SK-N-SH (cell line): ENCODE data around the gene MTUS2. TPM values are rescaled to one million over a fixed set of nuclear protein-coding genes. Genes with fewer than 3 reads are reported as not detected.

Source experiments
- CTCF ChIA-PET: fragments of 300-600, 350-600 bp; formaldehyde crosslinking; extraction: SDS; loops from one replicate; lab custom pipeline; 2021; lab: Yijun Ruan, JAX
- POLR2A ChIA-PET: fragments of 350-600 bp; sonication (Branson Sonifier 250); formaldehyde crosslinking; extraction: SDS; loops from one replicate; lab custom pipeline; 2020; ENCODE audit warnings: antibody characterized with exemption, inconsistent platforms; lab: Yijun Ruan, JAX
- DNase-seq: peaks from one replicate; pipeline ENCODE4 v3.0.0; 2012
- H2AFZ ChIP-seq: fragments of 200-600 bp; sonication (generic); 2 replicates; pipeline ENCODE4 v1.8.1; 2016; ENCODE audit warnings: antibody characterized with exemption, mild to moderate bottlenecking, low read depth
- H3F3A ChIP-seq: fragments of 200-600 bp; sonication (generic); replicated peaks from 2 replicates; pipeline ENCODE3; 2016; ENCODE audit warnings: antibody characterized with exemption, mild to moderate bottlenecking; ENCODE audit not compliant: insufficient read depth
- H3K27ac ChIP-seq, 2 experiments: fragments of 200-500 bp in 1 of 2; fragments of 200-600 bp in 1 of 2; sonication (Bioruptor generic) in 1 of 2; sonication (generic), shearing (Covaris generic) in 1 of 2; 2 replicates each; pipeline versions ENCODE4 v1.5.1 to v1.6.1; 2014 to 2016; ENCODE audit warnings: low read depth in 2 of 2, inconsistent platforms in 1 of 2, low read length in 1 of 2, mild to moderate bottlenecking in 1 of 2, mixed read lengths in 1 of 2
- H3K27me3 ChIP-seq: fragments of 200-600 bp; sonication (generic), shearing (Covaris generic); 2 replicates; pipeline ENCODE4 v1.6.1; 2016; ENCODE audit warnings: mixed run types; ENCODE audit not compliant: insufficient read depth
- H3K36me3 ChIP-seq, 2 experiments: fragments of 200-500 bp in 1 of 2; fragments of 200-600 bp in 1 of 2; sonication (Bioruptor generic) in 1 of 2; sonication (generic) in 1 of 2; replicated peaks in 1 of 2; 2 replicates each; pipeline versions ENCODE3 to v1.5.1; 2014 to 2016; ENCODE audit warnings: low read length in 1 of 2, mild to moderate bottlenecking in 1 of 2; ENCODE audit not compliant: insufficient read depth in 2 of 2, control insufficient read depth in 1 of 2
- H3K4me1 ChIP-seq, 2 experiments: fragments of 200-500 bp in 1 of 2; fragments of 200-600 bp in 1 of 2; sonication (Bioruptor generic) in 1 of 2; sonication (generic), shearing (Covaris generic) in 1 of 2; 2 replicates each; pipeline versions ENCODE4 v1.5.1 to v1.6.1; 2014 to 2016; ENCODE audit warnings: low read depth in 1 of 2, low read length in 1 of 2, mixed run types in 1 of 2; ENCODE audit not compliant: insufficient read depth in 2 of 2, control insufficient read depth in 1 of 2
- H3K4me2 ChIP-seq: fragments of 200-600 bp; sonication (generic), shearing (Covaris generic); 2 replicates; pipeline ENCODE4 v1.6.1; 2017; ENCODE audit warnings: mixed run types
- H3K4me3 ChIP-seq, 2 experiments: fragments of 200-500 bp in 1 of 2; fragments of 200-600 bp in 1 of 2; sonication (Bioruptor generic) in 1 of 2; sonication (generic), shearing (Covaris generic) in 1 of 2; 2 replicates each; pipeline versions ENCODE4 v1.5.1 to v1.8.1; 2014 to 2016; ENCODE audit warnings: low read depth in 2 of 2, inconsistent platforms in 1 of 2, low read length in 1 of 2, mild to moderate bottlenecking in 1 of 2, mixed read lengths in 1 of 2, moderate library complexity in 1 of 2
- H3K79me2 ChIP-seq: fragments of 200-600 bp; sonication (generic); 2 replicates; pipeline ENCODE4 v1.8.1; 2017; ENCODE audit warnings: mild to moderate bottlenecking; ENCODE audit not compliant: insufficient read depth
- H3K9ac ChIP-seq: fragments of 200-600 bp; sonication (generic); 2 replicates; pipeline ENCODE4 v1.6.1; 2017; ENCODE audit warnings: mixed run types
- H3K9me2 ChIP-seq: fragments of 200-600 bp; sonication (generic); 2 replicates; pipeline ENCODE4 v1.6.1; 2017; ENCODE audit warnings: mixed run types
- H3K9me3 ChIP-seq: fragments of 200-600 bp; sonication (generic); 2 replicates; pipeline ENCODE4 v1.6.1; 2017; ENCODE audit warnings: mixed run types, mild to moderate bottlenecking, moderate library complexity
- H4K20me1 ChIP-seq: fragments of 200-600 bp; sonication (generic); 2 replicates; pipeline ENCODE4 v1.6.1; 2017; ENCODE audit warnings: mild to moderate bottlenecking, mixed run types; ENCODE audit not compliant: insufficient read depth
- ELF1 ChIP-seq: IDR thresholded peaks from 2 replicates; pipeline ENCODE4 v1.4.0; 2012
- EZH2phosphoT487 ChIP-seq: fragments of 200-600 bp; sonication (generic); IDR thresholded peaks from 2 replicates; pipeline ENCODE4 v1.6.1; 2017; ENCODE audit warnings: low read depth, mixed run types, mild to moderate bottlenecking, antibody characterized with exemption, moderate library complexity, borderline replicate concordance
- FOSL2 ChIP-seq: IDR thresholded peaks from 2 replicates; pipeline ENCODE4 v1.4.0; 2012; ENCODE audit warnings: low read depth, mild to moderate bottlenecking, moderate library complexity, borderline replicate concordance
- FOXJ3 ChIP-seq: sonication (generic); formaldehyde crosslinking; IDR thresholded peaks from 2 replicates; pipeline ENCODE4 v1.5.1; 2020; ENCODE audit warnings: mild to moderate bottlenecking, missing genetic modification reagents
- GABPA ChIP-seq: IDR thresholded peaks from 2 replicates; pipeline ENCODE4 v1.4.0; 2012; ENCODE audit warnings: low read depth, mild to moderate bottlenecking
- GATA2 ChIP-seq: sonication (generic); formaldehyde crosslinking; IDR thresholded peaks from 2 replicates; pipeline ENCODE4 v1.5.0; 2020; ENCODE audit warnings: mild to moderate bottlenecking, missing genetic modification reagents
- NRF1 ChIP-seq: IDR thresholded peaks from 2 replicates; pipeline ENCODE4 v1.6.1; 2012; ENCODE audit warnings: low read depth, mild to moderate bottlenecking, low read length
- POLR2AphosphoS5 ChIP-seq: IDR thresholded peaks from 2 replicates; pipeline ENCODE4 v1.6.1; 2012; ENCODE audit warnings: low read depth, low read length
- RAD21 ChIP-seq: IDR thresholded peaks from 2 replicates; pipeline ENCODE4 v1.6.1; 2012; ENCODE audit warnings: mild to moderate bottlenecking, low read length
- SIN3A ChIP-seq: IDR thresholded peaks from 2 replicates; pipeline ENCODE4 v1.6.1; 2012; ENCODE audit warnings: low read depth, mild to moderate bottlenecking, low read length, moderate library complexity, borderline replicate concordance
- SMC3 ChIP-seq: IDR thresholded peaks from 2 replicates; pipeline ENCODE4 v1.6.1; 2012; ENCODE audit warnings: low read depth, low read length, improper control_type of control experiment
- TCF12 ChIP-seq: IDR thresholded peaks from 2 replicates; pipeline ENCODE4 v1.4.0; 2012
- TEAD4 ChIP-seq: IDR thresholded peaks from 2 replicates; pipeline ENCODE4 v1.4.0; 2012; ENCODE audit warnings: mild to moderate bottlenecking, borderline replicate concordance; ENCODE audit not compliant: insufficient read depth
- WGBS: methylation state at CpG from one replicate; pipeline ENCODE4 v1.1.6; 2017; ENCODE audit warnings: low lambda C conversion rate; 5-methylcytosine and 5-hydroxymethylcytosine counted together
- polyA plus RNA-seq, 3 experiments: library from polyadenylated mRNA; depleted of rRNA; stranded (reverse); fragments of >200 nt; gene quantifications; 2 replicates each; pipeline ENCODE4 v1.2.3, GENCODE V29; 2012
- TF ChIP-seq, protein P1 (sequence below): IDR thresholded peaks from 2 replicates; pipeline ENCODE4 v1.4.0; 2012; ENCODE audit warnings: low read depth, borderline replicate concordance
- TF ChIP-seq, protein P2 (sequence below): fragments of 150-350 bp; IDR thresholded peaks from 2 replicates; pipeline ENCODE4 v1.6.1; 2016; ENCODE audit warnings: mild to moderate bottlenecking, low read depth, low read length
- TF ChIP-seq, protein P3 (sequence below): IDR thresholded peaks from 2 replicates; pipeline ENCODE4 v1.6.1; 2012; ENCODE audit warnings: mild to moderate bottlenecking, low read depth, low read length, moderate library complexity

Gene MTUS2
- polyA plus RNA-seq, 1 of the 3 experiments (the other 2 are of a cell fraction) = 1.7 TPM

DNA sequence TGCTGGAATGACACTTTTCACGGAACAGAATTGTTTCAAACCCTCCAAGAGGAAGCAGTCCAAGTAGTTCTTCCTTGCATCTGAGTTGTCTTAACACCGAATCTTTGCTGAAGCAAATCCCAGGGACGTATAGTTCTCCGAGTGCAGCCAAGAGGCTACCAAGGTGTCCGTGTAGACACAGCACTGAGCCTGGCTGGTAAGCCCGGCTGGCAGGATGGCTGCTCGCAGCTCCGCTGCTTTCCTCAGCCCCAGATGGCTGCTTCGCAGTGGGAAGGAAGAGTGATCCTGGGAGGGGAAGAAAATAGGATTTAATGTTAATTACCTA lies 670.4 kb downstream of the MTUS2 start:
- Histone ChIP-seq H3K9ac (no peak overlapping the region), H3K27me3 (no peaks in the 10 kb centered on the region), H3K27ac (no peak overlapping the region), H3K4me2 (no peak overlapping the region), H3K4me1 (peaks cover 0 to 2% of the 10 kb centered on the region in 2 experiments; a peak in 1 of 4 replicates), H3K4me3 (no peak overlapping the region), H3K9me2 (no peaks in the 10 kb centered on the region), H3F3A (no peaks in the 10 kb centered on the region), H3K36me3 (no peaks in the 10 kb centered on the region), H4K20me1 (no peaks in the 10 kb centered on the region), H3K9me3 (no peaks in the 10 kb centered on the region), H2AFZ (no peak overlapping the region), H3K79me2 (no peaks in the 10 kb centered on the region)
- POLR2A ChIA-PET = no interaction called here
- TF ChIP-seq, protein P1, sequence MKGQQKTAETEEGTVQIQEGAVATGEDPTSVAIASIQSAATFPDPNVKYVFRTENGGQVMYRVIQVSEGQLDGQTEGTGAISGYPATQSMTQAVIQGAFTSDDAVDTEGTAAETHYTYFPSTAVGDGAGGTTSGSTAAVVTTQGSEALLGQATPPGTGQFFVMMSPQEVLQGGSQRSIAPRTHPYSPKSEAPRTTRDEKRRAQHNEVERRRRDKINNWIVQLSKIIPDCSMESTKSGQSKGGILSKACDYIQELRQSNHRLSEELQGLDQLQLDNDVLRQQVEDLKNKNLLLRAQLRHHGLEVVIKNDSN = no peak
- TF ChIP-seq POLR2AphosphoS5 = no peak
- TF ChIP-seq FOSL2 = no peak
- TF ChIP-seq EZH2phosphoT487 = no peak
- TF ChIP-seq GABPA = no peak
- TF ChIP-seq RAD21 = no peak
- DNase-seq = no peak
- 88% methylated on average over 9 of the region's 9 CpGs for WGBS
- CTCF ChIA-PET = interaction anchor here (0.7 to 4.4 kb wide), 3 partner anchors 17 to 24 kb away, joined by 3 to 21 read pairs (median 3); no protein-coding TSS in a partner anchor

DNA sequence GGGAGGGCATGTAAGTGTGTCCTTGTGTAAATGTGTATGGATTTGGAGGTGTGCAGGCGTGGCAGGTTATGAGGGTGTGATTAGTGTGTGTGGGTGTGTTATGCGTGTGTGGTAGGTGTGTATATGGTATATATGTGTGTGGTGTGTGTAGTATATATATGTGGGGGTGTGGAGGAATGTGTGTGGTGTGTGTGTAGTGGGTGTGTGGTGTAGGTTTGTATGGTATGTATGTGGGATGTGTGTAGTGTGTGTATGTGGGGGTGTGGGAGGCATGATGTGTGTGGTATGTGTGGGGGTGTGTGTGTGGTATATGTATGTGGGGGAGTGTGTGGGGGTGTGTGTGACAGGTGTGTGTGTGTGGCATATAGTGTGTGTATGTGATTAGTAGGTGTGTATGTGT lies 671.1 kb downstream of the MTUS2 start:
- ChIA-PET POLR2A (no interaction called here), CTCF (no interaction called here)
- no peaks in the 10 kb centered on the region for H3K79me2 ChIP-seq
- H3K27ac ChIP-seq = no peak overlapping the region
- no peaks in the 10 kb centered on the region for H3K27me3 ChIP-seq
- H3F3A ChIP-seq = no peaks in the 10 kb centered on the region
- H3K36me3 ChIP-seq = no peaks in the 10 kb centered on the region
- no peak overlapping the region for H3K9ac ChIP-seq
- TF ChIP-seq NRF1 = no peak
- no peak for TF ChIP-seq GATA2 (CRISPR knock-in tag)
- TF ChIP-seq TCF12 = no peak
- no peak for TF ChIP-seq GABPA
- TF ChIP-seq, protein P2, sequence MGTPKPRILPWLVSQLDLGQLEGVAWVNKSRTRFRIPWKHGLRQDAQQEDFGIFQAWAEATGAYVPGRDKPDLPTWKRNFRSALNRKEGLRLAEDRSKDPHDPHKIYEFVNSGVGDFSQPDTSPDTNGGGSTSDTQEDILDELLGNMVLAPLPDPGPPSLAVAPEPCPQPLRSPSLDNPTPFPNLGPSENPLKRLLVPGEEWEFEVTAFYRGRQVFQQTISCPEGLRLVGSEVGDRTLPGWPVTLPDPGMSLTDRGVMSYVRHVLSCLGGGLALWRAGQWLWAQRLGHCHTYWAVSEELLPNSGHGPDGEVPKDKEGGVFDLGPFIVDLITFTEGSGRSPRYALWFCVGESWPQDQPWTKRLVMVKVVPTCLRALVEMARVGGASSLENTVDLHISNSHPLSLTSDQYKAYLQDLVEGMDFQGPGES = no peak
- TF ChIP-seq SIN3A = no peak
- no peak for TF ChIP-seq ELF1
- no peak for TF ChIP-seq SMC3
- TF ChIP-seq, protein P3, sequence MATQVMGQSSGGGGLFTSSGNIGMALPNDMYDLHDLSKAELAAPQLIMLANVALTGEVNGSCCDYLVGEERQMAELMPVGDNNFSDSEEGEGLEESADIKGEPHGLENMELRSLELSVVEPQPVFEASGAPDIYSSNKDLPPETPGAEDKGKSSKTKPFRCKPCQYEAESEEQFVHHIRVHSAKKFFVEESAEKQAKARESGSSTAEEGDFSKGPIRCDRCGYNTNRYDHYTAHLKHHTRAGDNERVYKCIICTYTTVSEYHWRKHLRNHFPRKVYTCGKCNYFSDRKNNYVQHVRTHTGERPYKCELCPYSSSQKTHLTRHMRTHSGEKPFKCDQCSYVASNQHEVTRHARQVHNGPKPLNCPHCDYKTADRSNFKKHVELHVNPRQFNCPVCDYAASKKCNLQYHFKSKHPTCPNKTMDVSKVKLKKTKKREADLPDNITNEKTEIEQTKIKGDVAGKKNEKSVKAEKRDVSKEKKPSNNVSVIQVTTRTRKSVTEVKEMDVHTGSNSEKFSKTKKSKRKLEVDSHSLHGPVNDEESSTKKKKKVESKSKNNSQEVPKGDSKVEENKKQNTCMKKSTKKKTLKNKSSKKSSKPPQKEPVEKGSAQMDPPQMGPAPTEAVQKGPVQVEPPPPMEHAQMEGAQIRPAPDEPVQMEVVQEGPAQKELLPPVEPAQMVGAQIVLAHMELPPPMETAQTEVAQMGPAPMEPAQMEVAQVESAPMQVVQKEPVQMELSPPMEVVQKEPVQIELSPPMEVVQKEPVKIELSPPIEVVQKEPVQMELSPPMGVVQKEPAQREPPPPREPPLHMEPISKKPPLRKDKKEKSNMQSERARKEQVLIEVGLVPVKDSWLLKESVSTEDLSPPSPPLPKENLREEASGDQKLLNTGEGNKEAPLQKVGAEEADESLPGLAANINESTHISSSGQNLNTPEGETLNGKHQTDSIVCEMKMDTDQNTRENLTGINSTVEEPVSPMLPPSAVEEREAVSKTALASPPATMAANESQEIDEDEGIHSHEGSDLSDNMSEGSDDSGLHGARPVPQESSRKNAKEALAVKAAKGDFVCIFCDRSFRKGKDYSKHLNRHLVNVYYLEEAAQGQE = no peak
- no peak for TF ChIP-seq TEAD4
- TF ChIP-seq FOXJ3 = no peak
- H3K9me3 ChIP-seq = no peaks in the 10 kb centered on the region
- peaks cover 0 to 2% of the 10 kb centered on the region in 2 experiments; a peak in 1 of 4 replicates for H3K4me1 ChIP-seq
- H3K9me2 ChIP-seq = no peaks in the 10 kb centered on the region
- no peak for DNase-seq
- WGBS = 50% methylated on average over 2 of the region's 2 CpGs
- no peaks in the 10 kb centered on the region for H4K20me1 ChIP-seq
- no peak overlapping the region for H3K4me3 ChIP-seq
- H3K4me2 ChIP-seq = no peak overlapping the region
- H2AFZ ChIP-seq = no peak overlapping the region
